GM21786 (cell line): ENCODE results near the gene HLF.

Experiments used
- ATAC-seq: cut with Tn5 transposase; IDR thresholded peaks from one replicate; pipeline ENCODE4 v1.9.1; 2021; ENCODE audit not compliant: unreplicated experiment

The HLF gene

GRCh38 chr17:55307879-55308278 is 43.1 kb downstream of the HLF start:
- ATAC-seq, result no peak

GRCh38 chr17:55308613-55309391 is 44.0 kb downstream of the HLF start:
- no peak for ATAC-seq

- no peak for ATAC-seq
Measured at GRCh38 chr17:55311767-55312375, 47.1 kb downstream of the HLF start.

- ATAC-seq, result no peak
Measured at GRCh38 chr17:55312852-55313251, 48.1 kb downstream of the HLF start.

- no peak for ATAC-seq
Measured at GRCh38 chr17:55314061-55314783, 49.5 kb downstream of the HLF start.

GRCh38 chr17:55314784-55315491 is 50.2 kb downstream of the HLF start:
- no peak for ATAC-seq

GRCh38 chr17:55316499-55316898 is 51.7 kb downstream of the HLF start:
- ATAC-seq, result no peak

GRCh38 chr17:55317284-55317683 is 52.5 kb downstream of the HLF start:
- no peak for ATAC-seq

- no peak for ATAC-seq
Measured at GRCh38 chr17:55318081-55318480, 53.3 kb downstream of the HLF start.

GRCh38 chr17:55318715-55319487 is 54.1 kb downstream of the HLF start:
- ATAC-seq, result no peak

- ATAC-seq, result no peak
Measured at GRCh38 chr17:55319933-55320593, 55.3 kb downstream of the HLF start.

- ATAC-seq, result no peak
Measured at GRCh38 chr17:55320594-55321426, 56.0 kb downstream of the HLF start.

- ATAC-seq, result no peak
Measured at GRCh38 chr17:55321427-55322060, 56.8 kb downstream of the HLF start.

GRCh38 chr17:55322453-55322985 is 57.8 kb downstream of the HLF start:
- no peak for ATAC-seq

GRCh38 chr17:55323518-55324295 is 58.9 kb downstream of the HLF start:
- no peak for ATAC-seq

- ATAC-seq, result no peak
Measured at GRCh38 chr17:55324296-55324978, 59.7 kb downstream of the HLF start.

- no peak for ATAC-seq
Measured at GRCh38 chr17:55325406-55325805, 60.6 kb downstream of the HLF start.
